Breast epithelium (tissue), 3 donors: ENCODE measurements around the gene HELZ2.

Experiments
- CTCF ChIP-seq, 3 donors: fragments of 450-650 bp; IDR thresholded peaks; one replicate each; pipeline ENCODE4 v1.5.1; 2016 to 2017; ENCODE audit warnings: antibody characterized with exemption in 3 of 3, mild to moderate bottlenecking in 3 of 3, moderate library complexity in 3 of 3
- POLR2A ChIP-seq: fragments of 450-650 bp; IDR thresholded peaks from one replicate; pipeline ENCODE4 v1.6.1; 2016; ENCODE audit warnings: antibody characterized with exemption, mild to moderate bottlenecking, moderate library complexity

GRCh38 chr20:63617876-63618265 lies 43.8 kb upstream of the HELZ2 start:
- no peak for TF ChIP-seq CTCF (IDR thresholded peaks at IDR 0.05)
- no peak for TF ChIP-seq POLR2A
